Left hindlimb (tissue), 1 donor: ENCODE measurements around the gene KNOP1.
"Not testable (repeated sequence)": the region's sequence is repeated elsewhere in the genome, so short reads cannot be mapped to it uniquely, and the experiment has no call there.

Experiments
- DNase-seq: peaks from one replicate; pipeline ENCODE4 v3.0.0-alpha.2; 2018

The KNOP1 gene

GRCh38 chr16:19737306-19738038 lies 19.4 kb upstream of the KNOP1 start:
- no peak for DNase-seq

GRCh38 chr16:19735074-19735867 lies 17.2 kb upstream of the KNOP1 start:
- DNase-seq: no peak

GRCh38 chr16:19733551-19733950 lies 15.5 kb upstream of the KNOP1 start:
- DNase-seq: no peak

GRCh38 chr16:19728636-19728965 lies 10.6 kb upstream of the KNOP1 start:
- no peak for DNase-seq

- no peak for DNase-seq
Measured at GRCh38 chr16:19722981-19723380, 5.0 kb upstream of the KNOP1 start.

GRCh38 chr16:19722269-19722952 lies 4.4 kb upstream of the KNOP1 start:
- no peak for DNase-seq

GRCh38 chr16:19718624-19718965 lies 568 bp upstream of the KNOP1 start:
- DNase-seq: peak; percentile 50

- DNase-seq: no peak
Measured at GRCh38 chr16:19717314-19717713, 713 bp downstream of the KNOP1 start.

GRCh38 chr16:19716728-19717127 lies 1.3 kb downstream of the KNOP1 start:
- DNase-seq: not testable (repeated sequence)

GRCh38 chr16:19716183-19716582 lies 1.8 kb downstream of the KNOP1 start:
- no peak for DNase-seq

- no peak for DNase-seq
Measured at GRCh38 chr16:19715566-19715965, 2.5 kb downstream of the KNOP1 start.

- no peak for DNase-seq
Measured at GRCh38 chr16:19713697-19714096, 4.3 kb downstream of the KNOP1 start.

- DNase-seq: no peak
Measured at GRCh38 chr16:19712418-19713058, 5.5 kb downstream of the KNOP1 start.

GRCh38 chr16:19711643-19712042 lies 6.4 kb downstream of the KNOP1 start:
- DNase-seq: no peak

GRCh38 chr16:19710991-19711545 lies 7.0 kb downstream of the KNOP1 start:
- no peak for DNase-seq

- DNase-seq: no peak
Measured at GRCh38 chr16:19710191-19710908, 7.7 kb downstream of the KNOP1 start.

- no peak for DNase-seq
Measured at GRCh38 chr16:19709381-19710136, 8.5 kb downstream of the KNOP1 start.

- DNase-seq: no peak
Measured at GRCh38 chr16:19708296-19709205, 9.5 kb downstream of the KNOP1 start.

- DNase-seq: no peak
Measured at GRCh38 chr16:19707569-19708295, 10.3 kb downstream of the KNOP1 start.

GRCh38 chr16:19706846-19707245 lies 11.2 kb downstream of the KNOP1 start:
- DNase-seq: no peak
